CD4-positive, alpha-beta T cell treated with Interleukin-4 for 1 hour (primary cell): ENCODE results near the gene FBXO47.
A peak's percentile ranks its signal among the peaks of the same experiment; 100 is the strongest.

Experiments used
- DNase-seq, 2 donors: peaks; one replicate each; pipeline ENCODE4 v3.0.0-alpha.2; 2020 to 2022

FBXO47 gene

DNA sequence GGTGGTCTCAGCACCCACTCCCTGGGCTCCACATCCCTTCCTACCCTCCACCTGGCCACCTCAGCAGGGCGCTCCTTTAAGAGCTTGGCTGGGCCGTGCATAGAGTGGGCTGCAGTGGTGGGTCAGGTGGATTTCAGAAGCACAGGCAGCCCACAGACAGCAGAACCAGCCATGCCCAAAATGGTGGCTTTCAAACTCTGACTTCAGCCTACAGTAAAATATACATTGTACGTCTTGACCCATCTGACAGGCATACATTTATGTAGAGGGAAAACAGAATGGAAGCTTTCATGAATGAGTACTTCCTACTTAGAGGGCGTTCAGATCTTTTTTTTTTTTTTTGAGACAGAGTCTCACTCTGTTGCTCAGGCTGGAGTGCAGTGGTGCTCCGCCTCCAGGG, 67.8 kb downstream of the FBXO47 start:
- no peak for DNase-seq

DNA sequence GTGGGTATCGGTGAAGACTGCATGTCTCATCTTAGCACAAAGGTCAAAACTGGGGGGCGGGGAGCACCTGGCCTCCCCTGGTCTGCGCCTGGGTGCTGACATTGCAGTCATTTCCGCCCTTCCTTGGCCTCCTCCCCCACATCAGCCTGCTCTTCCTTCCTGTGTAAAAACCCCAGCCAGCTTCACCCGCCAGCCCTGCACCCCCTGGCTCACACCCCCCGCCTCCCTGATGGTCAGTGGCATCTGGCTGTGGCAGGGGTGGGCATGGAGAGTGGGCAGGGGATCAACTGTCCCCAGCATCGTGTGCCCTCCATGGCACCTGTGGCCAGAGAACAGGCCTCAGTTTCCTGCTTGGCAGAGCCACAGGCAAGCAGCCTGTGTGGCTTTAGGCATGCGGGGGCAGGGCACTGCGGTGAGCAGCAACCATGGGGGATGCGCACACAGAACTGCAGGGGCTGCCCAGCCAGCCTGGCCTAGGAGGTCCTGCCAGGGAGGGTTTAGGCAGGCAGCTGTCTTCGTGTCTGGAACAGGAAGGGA, 68.3 kb downstream of the FBXO47 start:
- DNase-seq = peak; percentile 84 to 85

DNA sequence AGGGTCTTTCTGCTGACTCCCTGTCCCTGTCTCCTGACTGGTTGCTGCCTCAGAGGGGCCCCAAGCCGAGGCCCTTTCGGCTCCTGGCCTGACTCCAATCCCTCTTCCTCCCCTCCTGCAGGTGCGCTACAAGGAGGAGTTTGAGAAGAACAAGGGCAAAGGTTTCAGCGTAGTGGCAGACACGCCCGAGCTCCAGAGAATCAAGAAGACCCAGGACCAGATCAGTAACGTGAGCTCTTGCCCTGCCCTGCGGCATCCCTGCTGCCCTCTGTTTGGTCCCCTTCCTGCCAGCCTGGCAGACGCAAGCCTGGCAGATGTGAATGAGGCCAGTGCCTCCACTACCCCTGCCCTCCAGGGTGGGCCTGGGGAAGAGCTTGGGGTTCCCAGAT, 68.9 kb downstream of the FBXO47 start:
- DNase-seq = peak in 1 of 2 donors; percentile 44

DNA sequence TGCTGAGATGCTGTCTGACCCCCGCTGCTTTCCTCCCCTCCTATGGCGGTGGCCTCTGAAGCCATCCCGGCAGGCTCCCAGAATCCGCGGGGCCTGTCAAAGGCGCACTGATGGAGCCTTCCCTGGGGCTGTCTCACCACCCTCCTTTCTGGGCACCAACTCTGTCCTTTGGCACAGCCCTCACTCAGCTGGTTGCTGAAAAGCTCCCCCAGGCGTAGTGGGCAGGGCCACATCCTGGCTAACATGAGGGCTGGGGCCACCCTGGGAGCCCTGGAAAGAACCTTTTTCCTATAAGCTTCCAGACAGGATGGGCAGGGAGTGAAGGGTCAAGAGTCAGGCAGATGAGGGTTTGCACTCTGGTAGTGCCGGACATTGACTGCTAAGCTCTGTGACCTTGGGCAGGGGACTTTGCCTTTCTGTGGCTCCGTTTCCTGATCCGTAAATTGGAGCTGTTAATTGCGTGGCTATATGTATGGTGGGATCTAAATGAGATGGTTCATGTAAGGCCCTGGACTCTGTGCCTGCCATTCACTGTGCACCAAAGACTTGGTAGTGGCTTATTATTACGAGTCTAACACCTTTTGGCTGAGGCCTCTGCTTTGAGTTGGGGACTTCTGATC, 69.4 kb downstream of the FBXO47 start:
- DNase-seq = no peak

DNA sequence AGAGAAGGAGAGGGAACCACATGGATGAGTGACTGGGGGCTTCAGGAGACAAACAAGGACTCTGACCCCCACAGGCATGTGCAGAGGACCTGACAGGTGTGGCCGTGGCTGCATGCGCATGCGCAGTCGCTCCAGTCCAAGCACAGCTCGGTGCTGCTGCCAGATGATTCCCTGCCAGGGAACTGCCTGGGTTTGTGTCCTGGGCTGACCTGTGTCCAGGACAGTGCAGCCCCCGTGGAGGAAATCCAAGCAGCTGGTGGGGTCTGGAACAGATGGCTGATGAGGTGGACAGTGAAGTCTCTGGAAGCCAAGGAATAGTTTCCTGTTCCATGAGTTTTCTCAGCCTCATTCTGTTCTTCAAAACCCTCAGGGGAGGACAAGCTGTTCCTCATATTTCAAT, 70.0 kb downstream of the FBXO47 start:
- no peak for DNase-seq

DNA sequence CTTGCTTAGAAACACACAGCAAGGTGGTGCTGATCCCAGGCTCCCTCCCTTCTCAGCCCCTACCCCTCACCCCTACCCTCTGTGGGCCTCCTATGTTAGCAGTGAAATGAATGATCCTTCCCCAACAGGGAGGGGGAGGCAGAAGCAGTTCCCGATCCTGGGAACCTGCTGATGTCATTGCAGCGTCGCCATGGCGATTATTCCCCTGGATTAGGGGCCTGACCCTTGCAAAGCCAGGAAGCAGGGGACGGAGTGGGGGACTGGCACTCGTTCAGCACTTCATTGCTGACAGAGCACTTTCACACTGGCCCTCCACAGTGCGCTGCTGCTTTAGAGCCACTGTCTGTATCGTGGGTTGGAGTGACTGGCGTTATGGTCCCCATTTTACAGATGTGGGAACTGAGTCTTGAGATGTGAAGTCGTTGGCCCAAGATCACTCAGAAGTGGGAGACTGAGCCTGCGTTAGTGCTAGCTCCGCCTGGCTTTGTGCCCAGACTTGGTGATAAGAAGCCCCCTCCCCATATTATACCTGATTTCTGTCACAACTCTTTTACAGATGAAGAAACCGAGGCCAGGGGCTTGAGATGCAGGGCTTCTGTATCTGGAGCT, 70.8 kb downstream of the FBXO47 start:
- no peak for DNase-seq

DNA sequence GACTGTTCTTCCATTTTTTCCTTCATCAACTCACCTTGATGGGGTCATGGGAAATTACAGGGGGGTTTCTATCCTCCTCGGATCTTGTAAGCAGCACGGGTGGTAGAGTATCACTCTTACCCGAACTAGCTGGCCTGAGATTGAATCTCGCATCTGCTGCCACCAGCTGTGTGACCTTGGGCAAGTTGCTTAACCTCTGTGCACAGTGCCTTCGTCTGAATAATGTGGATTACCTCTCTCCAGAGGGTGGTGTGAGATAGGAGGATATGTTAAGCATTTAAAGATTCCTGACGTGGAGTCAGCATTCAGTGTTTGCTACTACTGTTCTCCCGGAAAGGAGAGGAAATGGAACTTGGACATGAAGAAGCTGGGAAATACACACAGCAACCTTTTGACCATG, 72.9 kb downstream of the FBXO47 start:
- no peak for DNase-seq

DNA sequence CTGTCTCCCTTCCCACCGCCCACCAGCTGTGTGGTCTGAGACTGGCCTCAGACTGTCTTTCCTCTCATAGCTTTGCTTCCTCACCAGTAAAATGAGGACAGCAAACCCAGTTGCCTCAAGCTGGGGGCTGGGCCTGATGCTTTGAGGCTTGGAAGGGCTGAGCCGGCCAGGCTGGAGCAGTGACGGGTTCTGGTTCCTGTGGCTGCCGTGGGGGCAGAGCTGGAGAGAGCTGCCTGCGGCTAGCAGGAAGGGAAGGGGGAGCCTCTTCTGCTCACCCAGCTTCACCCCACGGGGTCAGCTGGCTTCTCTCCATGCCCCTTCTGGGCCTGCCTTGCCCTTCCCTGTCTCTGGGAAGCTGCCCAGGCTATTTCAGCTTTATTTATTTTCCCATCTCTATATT, 73.6 kb downstream of the FBXO47 start:
- DNase-seq = peak in 1 of 2 donors; percentile 41

DNA sequence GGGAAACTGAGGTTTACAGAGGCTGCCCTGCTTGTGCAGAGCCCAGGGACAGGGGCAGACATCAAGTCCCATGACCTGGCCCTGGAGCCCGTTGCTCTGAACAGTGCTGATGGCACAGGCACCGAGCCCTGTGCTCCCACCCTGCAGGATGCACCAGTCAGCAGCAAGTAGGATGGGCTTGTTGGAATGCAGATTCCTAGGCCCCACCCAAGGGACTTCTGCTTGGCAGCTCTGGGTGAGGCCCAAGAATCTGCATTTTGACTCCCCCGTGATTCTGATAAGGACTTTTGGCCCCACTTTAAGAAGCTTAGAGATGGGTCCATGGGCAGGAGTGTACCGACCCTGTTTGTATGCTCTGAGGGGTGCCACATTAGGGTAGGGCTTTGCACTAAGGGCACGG, 74.1 kb downstream of the FBXO47 start:
- DNase-seq = no peak

DNA sequence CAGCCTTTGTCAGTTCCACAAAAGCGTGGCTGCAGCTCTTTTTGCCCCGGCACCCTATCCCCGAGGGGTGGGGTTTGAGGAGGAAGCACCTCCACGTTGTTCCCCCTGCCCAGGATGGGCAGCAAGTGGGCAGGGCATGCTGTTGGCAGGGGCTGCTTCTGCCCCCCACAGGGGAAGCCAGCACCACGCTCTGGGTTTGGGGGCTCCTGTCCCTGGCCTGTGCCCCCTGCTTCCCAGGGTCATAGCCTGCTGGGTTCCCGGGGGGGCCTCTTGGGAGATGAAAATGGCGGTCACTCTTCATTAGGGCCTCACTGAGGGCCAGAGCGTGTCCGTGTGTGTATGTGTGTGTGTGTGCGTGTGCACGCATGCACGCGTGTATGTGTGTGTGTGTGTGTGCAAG, 74.6 kb downstream of the FBXO47 start:
- no peak for DNase-seq

DNA sequence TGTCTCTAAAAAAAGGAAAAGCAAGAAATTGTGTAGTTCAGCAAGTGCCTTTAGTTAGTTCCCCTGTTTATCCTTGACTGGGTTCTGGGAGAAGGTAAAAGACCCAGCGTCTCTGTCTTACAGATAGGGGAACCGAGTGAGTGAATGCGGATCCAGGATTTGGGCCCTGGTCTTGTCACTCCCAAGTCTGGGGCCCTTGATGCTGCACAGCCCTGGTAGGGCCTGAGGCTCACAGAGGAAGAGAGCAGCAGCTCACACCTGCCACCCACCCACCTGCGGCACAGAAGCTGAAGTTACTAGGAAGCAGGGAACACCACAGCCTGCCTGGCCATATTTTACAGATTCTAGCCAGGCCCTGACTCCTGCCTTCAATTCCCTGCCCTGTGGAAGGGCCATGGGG, 75.1 kb downstream of the FBXO47 start:
- no peak for DNase-seq

DNA sequence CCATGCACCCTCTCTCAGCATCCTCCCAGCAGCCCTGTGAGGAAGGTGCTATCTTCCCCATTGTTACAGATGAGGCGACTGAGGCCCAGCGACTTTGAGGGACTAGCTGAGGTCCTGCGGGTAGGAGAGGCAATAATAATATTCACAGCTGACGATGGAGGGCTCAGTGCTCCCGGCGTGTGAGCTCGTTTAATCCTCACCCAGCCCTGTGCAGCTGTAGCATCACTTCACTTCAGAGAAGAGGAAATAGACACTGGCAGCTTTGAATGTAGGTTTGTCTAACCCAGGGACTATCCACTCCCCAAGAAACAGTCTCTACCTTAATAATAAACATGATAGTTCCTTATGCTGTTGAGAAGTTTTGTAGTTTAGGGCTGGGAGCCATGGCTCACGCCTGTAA, 75.8 kb downstream of the FBXO47 start:
- no peak for DNase-seq

DNA sequence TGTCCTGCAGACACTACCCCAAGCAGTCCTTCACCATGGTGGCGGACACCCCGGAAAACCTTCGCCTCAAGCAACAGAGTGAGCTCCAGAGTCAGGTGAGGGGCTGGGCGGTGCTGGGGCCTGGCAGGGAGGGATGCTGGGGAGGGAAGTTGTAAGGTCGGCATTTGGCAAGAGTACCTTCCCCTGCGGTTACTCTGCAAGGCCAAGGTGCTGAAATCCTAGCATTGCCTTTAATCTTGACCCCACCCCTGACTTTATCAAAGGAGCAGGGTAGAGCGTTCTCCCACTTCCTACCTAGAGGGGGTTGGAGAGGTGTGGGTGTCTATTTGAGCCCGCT, 76.8 kb downstream of the FBXO47 start:
- DNase-seq = no peak

DNA sequence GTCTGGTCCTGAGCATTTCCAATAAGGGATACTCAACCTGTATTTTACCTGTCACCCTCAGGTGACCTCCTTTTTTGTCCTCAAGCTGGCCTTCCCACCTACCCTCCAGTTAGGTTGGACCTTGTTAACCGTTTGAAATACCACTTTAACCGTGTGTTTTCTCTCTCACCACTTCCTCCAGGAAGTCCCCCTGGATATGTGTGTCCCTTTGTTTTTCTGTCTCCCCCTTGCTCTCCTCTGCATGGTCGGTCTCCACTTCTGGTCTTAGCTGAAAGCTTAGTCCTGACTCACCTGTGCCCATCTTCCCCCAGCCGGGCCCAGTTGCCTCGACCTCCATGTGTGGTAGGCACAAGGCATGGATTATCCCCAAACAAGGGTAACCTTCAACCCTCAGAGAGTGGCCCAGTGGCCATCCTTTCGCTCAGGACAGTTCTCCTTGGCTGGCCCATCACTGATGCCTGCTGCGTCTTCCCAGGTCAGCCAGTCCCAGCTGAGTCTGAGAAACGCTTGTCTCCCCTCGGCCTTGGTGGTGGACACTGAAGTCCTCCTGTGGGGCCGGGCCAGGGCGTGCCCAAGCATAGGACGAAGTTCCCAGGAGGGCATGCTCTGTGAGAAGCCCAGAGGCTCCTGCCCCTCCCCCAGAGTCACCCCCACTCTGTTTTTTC, 77.3 kb downstream of the FBXO47 start:
- no peak for DNase-seq

DNA sequence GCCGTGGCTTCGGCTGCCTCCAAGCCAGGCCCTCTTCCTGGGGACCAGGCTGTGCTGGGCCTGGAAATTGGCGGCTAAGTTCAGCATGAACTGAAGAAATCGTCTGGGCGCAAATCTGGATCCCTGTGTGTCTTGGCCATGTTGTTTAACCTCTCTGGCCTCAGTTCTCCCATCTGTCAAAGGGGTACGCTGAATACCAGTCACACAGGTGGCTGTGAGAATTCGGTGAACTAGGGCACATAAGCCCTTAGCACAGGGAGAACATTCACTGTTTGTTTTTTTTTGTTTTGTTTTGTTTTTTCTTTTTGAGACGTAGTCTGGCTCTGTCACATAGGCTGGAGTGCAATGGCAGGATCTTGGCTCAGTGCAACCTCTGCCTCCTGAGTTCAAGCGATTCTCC, 78.4 kb downstream of the FBXO47 start:
- no peak for DNase-seq

DNA sequence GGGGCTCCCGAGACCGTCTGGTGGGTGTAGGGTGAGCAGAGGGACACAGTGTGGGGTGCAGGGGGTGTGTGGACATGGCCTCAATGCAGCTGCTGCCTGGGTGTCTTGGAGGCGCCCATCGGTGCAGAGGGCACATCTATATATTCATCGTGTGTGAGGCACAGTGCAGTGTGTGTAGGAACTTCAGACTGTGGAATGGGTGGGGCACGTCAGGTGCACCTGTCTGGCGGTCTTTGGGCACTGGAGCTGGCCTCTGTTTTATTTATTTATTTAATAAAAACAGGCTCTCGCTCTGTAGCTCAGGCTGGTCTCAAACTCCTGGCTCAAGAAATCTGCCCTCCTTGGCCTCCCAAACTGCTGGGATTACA, 80.6 kb downstream of the FBXO47 start:
- no peak for DNase-seq
